PFSK-1 (cell line): ENCODE results near the gene SS18L1.

Experiments used
- FOXP2 ChIP-seq: optimal IDR thresholded peaks from 2 replicates; pipeline ENCODE3; 2011; ENCODE audit warnings: borderline replicate concordance, control low read depth, inconsistent platforms; ENCODE audit not compliant: insufficient read depth; ENCODE audit errors: extremely low read length, extremely low read depth
- POLR2AphosphoS5 ChIP-seq: IDR thresholded peaks from 2 replicates; pipeline ENCODE4 v1.6.1; 2012; ENCODE audit warnings: low read depth, mild to moderate bottlenecking, control low read depth, low read length, moderate library complexity
- SIN3A ChIP-seq: IDR thresholded peaks from 2 replicates; pipeline ENCODE4 v1.6.1; 2012; ENCODE audit warnings: mild to moderate bottlenecking, low read length, moderate library complexity, borderline replicate concordance; ENCODE audit not compliant: insufficient read depth
- TAF1 ChIP-seq: IDR thresholded peaks from 2 replicates; pipeline ENCODE4 v1.6.1; 2012; ENCODE audit warnings: low read length, control low read depth, borderline replicate concordance; ENCODE audit not compliant: insufficient read depth
- TF ChIP-seq, protein P1 (sequence below), 2 experiments: IDR thresholded peaks; 2 replicates each; pipeline versions ENCODE4 v1.6.1 to v1.8.0; 2011 to 2012; ENCODE audit warnings: low read depth in 2 of 2, low read length in 2 of 2, control low read depth in 1 of 2, inconsistent platforms in 1 of 2, mild to moderate bottlenecking in 1 of 2, moderate library complexity in 1 of 2; ENCODE audit not compliant: insufficient read depth in 1 of 2

DNA sequence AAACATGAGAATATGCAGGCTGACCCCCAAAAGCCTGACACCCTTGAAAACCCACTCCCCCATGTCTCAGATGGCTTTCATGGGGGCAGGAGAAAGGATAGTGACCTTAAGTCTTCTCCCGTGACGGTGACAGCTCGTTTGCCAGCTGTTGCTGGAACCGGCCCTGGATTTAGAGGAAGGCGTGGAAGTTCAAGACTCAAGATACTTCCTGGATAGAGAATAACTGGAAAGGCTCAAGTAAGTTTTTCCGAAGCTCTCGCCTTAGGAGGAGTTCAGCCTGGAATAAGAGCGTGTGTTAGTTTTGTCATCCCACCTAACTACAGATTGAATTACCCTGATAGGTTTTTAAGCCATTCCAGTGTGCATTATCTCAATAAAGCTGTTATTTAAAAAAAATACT is 27.7 kb downstream of the SS18L1 start:
- TF ChIP-seq SIN3A = no peak
- TF ChIP-seq FOXP2 = no peak
- TF ChIP-seq POLR2AphosphoS5 = no peak
- no peak for TF ChIP-seq TAF1
- TF ChIP-seq, protein P1, sequence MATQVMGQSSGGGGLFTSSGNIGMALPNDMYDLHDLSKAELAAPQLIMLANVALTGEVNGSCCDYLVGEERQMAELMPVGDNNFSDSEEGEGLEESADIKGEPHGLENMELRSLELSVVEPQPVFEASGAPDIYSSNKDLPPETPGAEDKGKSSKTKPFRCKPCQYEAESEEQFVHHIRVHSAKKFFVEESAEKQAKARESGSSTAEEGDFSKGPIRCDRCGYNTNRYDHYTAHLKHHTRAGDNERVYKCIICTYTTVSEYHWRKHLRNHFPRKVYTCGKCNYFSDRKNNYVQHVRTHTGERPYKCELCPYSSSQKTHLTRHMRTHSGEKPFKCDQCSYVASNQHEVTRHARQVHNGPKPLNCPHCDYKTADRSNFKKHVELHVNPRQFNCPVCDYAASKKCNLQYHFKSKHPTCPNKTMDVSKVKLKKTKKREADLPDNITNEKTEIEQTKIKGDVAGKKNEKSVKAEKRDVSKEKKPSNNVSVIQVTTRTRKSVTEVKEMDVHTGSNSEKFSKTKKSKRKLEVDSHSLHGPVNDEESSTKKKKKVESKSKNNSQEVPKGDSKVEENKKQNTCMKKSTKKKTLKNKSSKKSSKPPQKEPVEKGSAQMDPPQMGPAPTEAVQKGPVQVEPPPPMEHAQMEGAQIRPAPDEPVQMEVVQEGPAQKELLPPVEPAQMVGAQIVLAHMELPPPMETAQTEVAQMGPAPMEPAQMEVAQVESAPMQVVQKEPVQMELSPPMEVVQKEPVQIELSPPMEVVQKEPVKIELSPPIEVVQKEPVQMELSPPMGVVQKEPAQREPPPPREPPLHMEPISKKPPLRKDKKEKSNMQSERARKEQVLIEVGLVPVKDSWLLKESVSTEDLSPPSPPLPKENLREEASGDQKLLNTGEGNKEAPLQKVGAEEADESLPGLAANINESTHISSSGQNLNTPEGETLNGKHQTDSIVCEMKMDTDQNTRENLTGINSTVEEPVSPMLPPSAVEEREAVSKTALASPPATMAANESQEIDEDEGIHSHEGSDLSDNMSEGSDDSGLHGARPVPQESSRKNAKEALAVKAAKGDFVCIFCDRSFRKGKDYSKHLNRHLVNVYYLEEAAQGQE (IDR thresholded peaks at IDR 0.05; ENCODE audit: insufficient read depth in 1 of 2, low read depth in 2 of 2, low read length in 2 of 2) = no peak
